RPMI8226 (cell line): ENCODE results near the gene RAD51B.
"Not testable (repeated sequence)": the region's sequence is repeated elsewhere in the genome, so short reads cannot be mapped to it uniquely, and the experiment has no call there.

Experiments used
- DNase-seq: peaks from one replicate; pipeline ENCODE4 v3.0.0-alpha.2; 2015

Gene RAD51B

GRCh38 chr14:68426661-68427549 lies 607.3 kb downstream of the RAD51B start:
- no peak for DNase-seq

GRCh38 chr14:68427550-68427890 lies 607.9 kb downstream of the RAD51B start:
- no peak for DNase-seq

- DNase-seq = not testable (repeated sequence)
Observed at GRCh38 chr14:68428900-68429299, 609.3 kb downstream of the RAD51B start.

GRCh38 chr14:68434173-68434572 lies 614.6 kb downstream of the RAD51B start:
- DNase-seq = not testable (repeated sequence)

GRCh38 chr14:68435631-68436030 lies 616.1 kb downstream of the RAD51B start:
- DNase-seq = not testable (repeated sequence)

- no peak for DNase-seq
Observed at GRCh38 chr14:68439676-68440075, 620.1 kb downstream of the RAD51B start.

GRCh38 chr14:68440820-68441219 lies 621.2 kb downstream of the RAD51B start:
- no peak for DNase-seq

- DNase-seq = no peak
Observed at GRCh38 chr14:68441542-68441941, 622.0 kb downstream of the RAD51B start.

GRCh38 chr14:68442828-68443629 lies 623.5 kb downstream of the RAD51B start:
- no peak for DNase-seq

- DNase-seq = peak; percentile 32
Observed at GRCh38 chr14:68444449-68445168, 625.0 kb downstream of the RAD51B start.

GRCh38 chr14:68446243-68447040 lies 626.9 kb downstream of the RAD51B start:
- DNase-seq = no peak

GRCh38 chr14:68447581-68448251 lies 628.1 kb downstream of the RAD51B start:
- DNase-seq = no peak

- no peak for DNase-seq
Observed at GRCh38 chr14:68448252-68448902, 628.8 kb downstream of the RAD51B start.

GRCh38 chr14:68449561-68450181 lies 630.1 kb downstream of the RAD51B start:
- DNase-seq = no peak

GRCh38 chr14:68450391-68451120 lies 631.0 kb downstream of the RAD51B start:
- no peak for DNase-seq

- DNase-seq = no peak
Observed at GRCh38 chr14:68451696-68452373, 632.3 kb downstream of the RAD51B start.

GRCh38 chr14:68458253-68458652 lies 638.7 kb downstream of the RAD51B start:
- no peak for DNase-seq

- no peak for DNase-seq
Observed at GRCh38 chr14:68458840-68459469, 639.4 kb downstream of the RAD51B start.
